ENCODE measurements around the gene GLIS1.

Gene GLIS1

DNA sequence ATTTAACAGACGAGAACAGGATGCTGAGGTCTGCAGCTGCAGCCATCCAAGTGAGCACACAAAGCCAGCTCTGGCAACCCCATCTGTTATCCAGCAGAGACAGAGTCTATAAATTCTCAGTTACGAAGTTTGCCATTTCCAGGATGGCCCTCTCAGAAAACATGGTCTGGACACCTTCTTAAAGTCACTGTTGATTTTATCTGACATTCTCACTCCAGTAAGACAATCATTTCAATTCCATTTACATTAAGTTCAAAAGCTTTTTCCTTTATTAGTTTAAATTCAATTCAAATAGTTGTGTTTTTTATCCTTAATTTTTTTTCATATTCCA lies 154.2 kb downstream of the GLIS1 start:
- Histone ChIP-seq H3K27ac (ENCODE audit: poor library complexity, severe bottlenecking) (no peak overlapping the region), H3K4me1 (ENCODE audit: insufficient read depth, poor library complexity, severe bottlenecking) (no peaks in the 10 kb centered on the region), H3K9me3 (ENCODE audit: severe bottlenecking) (no peaks in the 10 kb centered on the region), H3K36me3 (ENCODE audit: low read depth) (no peaks in the 10 kb centered on the region), H3K27me3 (ENCODE audit: insufficient read depth, poor library complexity, severe bottlenecking) (no peaks in the 10 kb centered on the region), H3K4me3 (ENCODE audit: severe bottlenecking) (no peak overlapping the region)
- ATAC-seq (ENCODE audit: low read depth) (no peak), DNase-seq (ENCODE audit: low spot score) (no peak)
- TF ChIP-seq, protein P1, sequence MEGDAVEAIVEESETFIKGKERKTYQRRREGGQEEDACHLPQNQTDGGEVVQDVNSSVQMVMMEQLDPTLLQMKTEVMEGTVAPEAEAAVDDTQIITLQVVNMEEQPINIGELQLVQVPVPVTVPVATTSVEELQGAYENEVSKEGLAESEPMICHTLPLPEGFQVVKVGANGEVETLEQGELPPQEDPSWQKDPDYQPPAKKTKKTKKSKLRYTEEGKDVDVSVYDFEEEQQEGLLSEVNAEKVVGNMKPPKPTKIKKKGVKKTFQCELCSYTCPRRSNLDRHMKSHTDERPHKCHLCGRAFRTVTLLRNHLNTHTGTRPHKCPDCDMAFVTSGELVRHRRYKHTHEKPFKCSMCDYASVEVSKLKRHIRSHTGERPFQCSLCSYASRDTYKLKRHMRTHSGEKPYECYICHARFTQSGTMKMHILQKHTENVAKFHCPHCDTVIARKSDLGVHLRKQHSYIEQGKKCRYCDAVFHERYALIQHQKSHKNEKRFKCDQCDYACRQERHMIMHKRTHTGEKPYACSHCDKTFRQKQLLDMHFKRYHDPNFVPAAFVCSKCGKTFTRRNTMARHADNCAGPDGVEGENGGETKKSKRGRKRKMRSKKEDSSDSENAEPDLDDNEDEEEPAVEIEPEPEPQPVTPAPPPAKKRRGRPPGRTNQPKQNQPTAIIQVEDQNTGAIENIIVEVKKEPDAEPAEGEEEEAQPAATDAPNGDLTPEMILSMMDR (IDR thresholded peaks at IDR 0.05; ENCODE audit: poor library complexity, severe bottlenecking), result no peak

DNA sequence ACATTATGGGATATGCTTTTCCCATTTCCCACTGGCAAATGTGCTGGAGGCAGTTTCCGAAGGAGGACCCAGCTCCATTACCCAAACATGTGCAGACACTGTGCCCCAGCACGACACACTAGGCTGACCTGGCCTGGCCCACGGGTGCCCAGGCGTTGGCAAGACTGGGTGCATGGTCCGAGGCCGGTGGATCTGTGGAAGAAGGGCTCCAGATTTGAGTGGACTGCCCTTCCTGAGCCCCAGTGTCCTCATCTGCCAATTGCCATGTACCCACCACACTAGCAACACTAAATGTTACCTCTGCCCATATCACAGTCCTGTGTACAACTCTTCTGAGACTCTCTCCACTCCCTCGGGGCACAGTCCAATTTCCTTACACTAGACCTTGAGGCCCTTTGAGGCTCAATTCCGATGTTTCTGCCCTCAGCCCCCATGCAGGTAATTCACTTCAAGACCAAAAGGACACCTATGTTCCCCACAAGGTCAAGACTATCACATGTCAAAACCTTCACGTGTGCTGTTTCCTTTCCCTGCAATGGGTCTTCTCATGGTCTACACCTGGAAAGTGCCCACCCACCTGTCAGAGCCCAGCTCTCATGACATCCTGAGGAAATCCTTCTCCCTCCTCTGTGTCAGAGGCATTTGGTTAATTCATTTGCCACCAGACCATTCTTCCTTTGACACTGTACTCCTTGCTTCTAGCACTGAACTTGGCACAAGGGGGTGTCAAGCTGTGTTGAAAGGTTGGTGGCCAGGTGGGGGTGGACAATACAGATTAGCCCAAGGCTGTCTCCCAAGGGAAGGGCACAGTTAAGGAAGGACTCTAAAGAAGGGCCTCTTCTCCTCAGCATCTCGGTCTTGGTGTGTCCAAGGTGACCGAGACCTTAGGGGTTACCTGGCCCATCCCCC lies 154.8 kb downstream of the GLIS1 start:
- Histone ChIP-seq H3K27me3 (ENCODE audit: insufficient read depth, poor library complexity, severe bottlenecking) (no peaks in the 10 kb centered on the region), H3K4me3 (ENCODE audit: severe bottlenecking) (no peak overlapping the region), H3K9me3 (ENCODE audit: severe bottlenecking) (no peaks in the 10 kb centered on the region), H3K36me3 (ENCODE audit: low read depth) (no peaks in the 10 kb centered on the region), H3K27ac (ENCODE audit: poor library complexity, severe bottlenecking) (no peak overlapping the region), H3K4me1 (ENCODE audit: insufficient read depth, poor library complexity, severe bottlenecking) (no peaks in the 10 kb centered on the region)
- DNase-seq (ENCODE audit: low spot score), result no peak
- TF ChIP-seq, protein P1 (IDR thresholded peaks at IDR 0.05; ENCODE audit: poor library complexity, severe bottlenecking), result no peak
- ATAC-seq (ENCODE audit: low read depth), result no peak

DNA sequence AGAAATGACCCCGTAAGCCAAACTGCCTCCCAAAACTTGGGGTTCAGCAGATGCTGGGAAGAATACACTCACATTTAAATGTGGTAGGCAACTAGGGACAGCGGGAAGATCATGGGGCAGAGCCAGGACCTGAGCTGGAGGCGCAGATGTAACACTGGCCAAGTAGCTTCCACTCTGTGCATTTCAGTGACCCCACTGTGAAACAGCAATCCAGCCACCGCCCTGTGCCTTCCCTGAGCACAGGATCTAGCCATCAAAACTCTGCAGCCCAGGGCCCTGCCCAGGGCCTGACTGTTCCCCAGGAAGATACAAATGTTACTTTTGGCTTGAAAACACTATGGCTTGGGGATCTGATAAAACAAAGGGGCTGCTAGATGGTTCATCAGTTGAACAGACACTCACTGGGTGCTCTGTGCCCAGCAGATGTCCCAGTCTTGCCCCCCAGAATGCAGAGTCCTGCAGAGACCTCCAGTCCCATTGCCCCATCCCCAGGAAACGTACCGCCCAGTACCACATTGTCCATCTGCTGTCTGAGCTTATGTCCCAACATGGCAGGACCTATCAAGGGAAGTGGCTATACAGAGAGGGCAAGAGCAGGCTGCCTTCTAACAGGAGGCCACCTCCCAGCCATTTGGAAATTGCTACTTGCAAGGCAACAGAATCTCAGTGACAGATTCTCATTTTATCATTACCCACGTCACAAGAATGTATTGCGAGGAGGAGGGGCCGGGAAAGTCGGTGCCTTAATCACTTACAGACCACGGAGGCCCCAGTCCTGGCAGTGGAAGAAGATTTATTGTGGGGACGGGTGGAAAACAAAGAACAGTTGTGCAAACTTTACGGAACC lies 155.7 kb downstream of the GLIS1 start:
- Histone ChIP-seq H3K4me3 (ENCODE audit: severe bottlenecking) (no peak overlapping the region), H3K27ac (ENCODE audit: poor library complexity, severe bottlenecking) (no peak overlapping the region), H3K9me3 (ENCODE audit: severe bottlenecking) (no peaks in the 10 kb centered on the region), H3K27me3 (ENCODE audit: insufficient read depth, poor library complexity, severe bottlenecking) (no peaks in the 10 kb centered on the region), H3K4me1 (ENCODE audit: insufficient read depth, poor library complexity, severe bottlenecking) (no peaks in the 10 kb centered on the region), H3K36me3 (ENCODE audit: low read depth) (no peaks in the 10 kb centered on the region)
- ATAC-seq (ENCODE audit: low read depth) (no peak), DNase-seq (ENCODE audit: low spot score) (peak; percentile 24)
- TF ChIP-seq, protein P1 (IDR thresholded peaks at IDR 0.05; ENCODE audit: poor library complexity, severe bottlenecking), result no peak

DNA sequence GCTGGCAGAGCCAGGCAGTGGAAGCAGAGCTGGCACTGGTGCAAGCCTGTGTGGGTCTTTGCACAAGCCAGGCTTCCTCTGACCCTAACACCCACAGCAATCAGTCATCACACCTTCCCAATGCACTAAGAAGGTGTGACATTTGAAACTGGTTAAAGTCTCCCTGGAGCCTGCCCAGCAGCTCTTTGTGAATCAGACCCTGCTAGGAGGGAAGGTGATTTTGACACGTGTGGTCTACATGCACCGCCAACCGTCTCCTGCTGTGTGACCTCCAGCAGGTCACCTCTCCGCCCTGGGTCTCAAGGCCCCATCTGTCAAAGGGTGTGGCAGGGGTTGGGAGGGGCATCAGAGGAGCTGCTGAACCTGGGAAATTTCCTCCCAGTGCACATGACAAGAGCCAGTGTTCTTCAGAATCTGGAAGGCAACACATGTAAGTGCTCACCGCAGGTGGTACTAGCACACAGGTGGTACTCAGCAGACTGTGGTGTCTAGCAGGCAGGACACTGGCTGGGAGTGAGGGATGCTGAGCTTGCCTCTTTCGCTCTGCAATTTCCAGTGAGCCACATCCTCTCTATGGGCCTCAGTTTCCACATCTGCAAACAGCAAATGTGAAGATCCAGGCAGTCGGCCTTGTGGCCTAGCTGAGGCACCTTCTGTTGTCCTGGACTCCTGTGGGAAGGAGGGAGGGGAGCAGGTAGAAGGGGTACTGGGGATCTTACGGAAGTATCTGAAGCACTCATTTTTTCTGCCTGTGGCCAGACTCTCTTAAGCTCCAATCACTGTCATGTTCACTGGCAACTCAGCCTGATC lies 156.5 kb downstream of the GLIS1 start:
- Histone ChIP-seq H3K4me3 (ENCODE audit: severe bottlenecking) (no peak overlapping the region), H3K36me3 (ENCODE audit: low read depth) (no peaks in the 10 kb centered on the region), H3K27ac (ENCODE audit: poor library complexity, severe bottlenecking) (no peak overlapping the region), H3K27me3 (ENCODE audit: insufficient read depth, poor library complexity, severe bottlenecking) (no peaks in the 10 kb centered on the region), H3K9me3 (ENCODE audit: severe bottlenecking) (no peaks in the 10 kb centered on the region), H3K4me1 (ENCODE audit: insufficient read depth, poor library complexity, severe bottlenecking) (no peaks in the 10 kb centered on the region)
- DNase-seq (ENCODE audit: low spot score) (peak; percentile 19), ATAC-seq (ENCODE audit: low read depth) (no peak)
- TF ChIP-seq, protein P1 (IDR thresholded peaks at IDR 0.05; ENCODE audit: poor library complexity, severe bottlenecking), result no peak

Measured in RWPE2 (cell line).